ENCODE data around the gene PCTP.

PCTP gene

GRCh38 chr17:55747209-55747608 is 3.6 kb upstream of the PCTP start:
- no peak overlapping the region for H3K4me3 ChIP-seq (ENCODE audit: low read length)

GRCh38 chr17:55748841-55749240 is 2.0 kb upstream of the PCTP start:
- DNase-seq (ENCODE audit: low read depth, low spot score), result no peak

More at GRCh38 chr17:55747209-55747608, 3.6 kb upstream of the PCTP start:
- DNase-seq (ENCODE audit: low read depth, low spot score), result no peak

GRCh38 chr17:55749985-55750384 is 866 bp upstream of the PCTP start:
- DNase-seq (ENCODE audit: low read depth, low spot score), result no peak

More at GRCh38 chr17:55748841-55749240, 2.0 kb upstream of the PCTP start:
- H3K4me3 ChIP-seq (ENCODE audit: low read length), result no peak overlapping the region

GRCh38 chr17:55751720-55752250 is 934 bp downstream of the PCTP start:
- peak overlapping the region; percentile 76 for H3K4me3 ChIP-seq (ENCODE audit: low read length)
- DNase-seq (ENCODE audit: low read depth, low spot score), result no peak

More at GRCh38 chr17:55749985-55750384, 866 bp upstream of the PCTP start:
- no peak overlapping the region for H3K4me3 ChIP-seq (ENCODE audit: low read length)

- DNase-seq (ENCODE audit: low read depth, low spot score), result no peak
- H3K4me3 ChIP-seq (ENCODE audit: low read length), result no peak overlapping the region
Observed at GRCh38 chr17:55756689-55757088, 5.8 kb downstream of the PCTP start.

GRCh38 chr17:55757659-55758058 is 6.8 kb downstream of the PCTP start:
- DNase-seq (ENCODE audit: low read depth, low spot score), result no peak
- no peak overlapping the region for H3K4me3 ChIP-seq (ENCODE audit: low read length)

- no peak for DNase-seq (ENCODE audit: low read depth, low spot score)
Observed at GRCh38 chr17:55758171-55758570, 7.3 kb downstream of the PCTP start.

GRCh38 chr17:55760643-55761355 is 9.9 kb downstream of the PCTP start:
- DNase-seq (ENCODE audit: low read depth, low spot score), result no peak
- H3K4me3 ChIP-seq (ENCODE audit: low read length), result no peak overlapping the region

More at GRCh38 chr17:55758171-55758570, 7.3 kb downstream of the PCTP start:
- H3K4me3 ChIP-seq (ENCODE audit: low read length), result no peak overlapping the region

- DNase-seq (ENCODE audit: low read depth, low spot score), result no peak
- H3K4me3 ChIP-seq (ENCODE audit: low read length), result no peak overlapping the region
Observed at GRCh38 chr17:55762086-55762858, 11.4 kb downstream of the PCTP start.

- DNase-seq (ENCODE audit: low read depth, low spot score), result no peak
- no peak overlapping the region for H3K4me3 ChIP-seq (ENCODE audit: low read length)
Observed at GRCh38 chr17:55763856-55764255, 13.0 kb downstream of the PCTP start.

- no peak overlapping the region for H3K4me3 ChIP-seq (ENCODE audit: low read length)
- DNase-seq (ENCODE audit: low read depth, low spot score), result no peak
Observed at GRCh38 chr17:55764610-55765009, 13.8 kb downstream of the PCTP start.

GRCh38 chr17:55765472-55765871 is 14.6 kb downstream of the PCTP start:
- H3K4me3 ChIP-seq (ENCODE audit: low read length), result no peak overlapping the region
- DNase-seq (ENCODE audit: low read depth, low spot score), result no peak

GRCh38 chr17:55768936-55769624 is 18.2 kb downstream of the PCTP start:
- no peak overlapping the region for H3K4me3 ChIP-seq (ENCODE audit: low read length)
- no peak for DNase-seq (ENCODE audit: low read depth, low spot score)

- no peak for DNase-seq (ENCODE audit: low read depth, low spot score)
- H3K4me3 ChIP-seq (ENCODE audit: low read length), result no peak overlapping the region
Observed at GRCh38 chr17:55769625-55770000, 18.8 kb downstream of the PCTP start.

- peak; percentile 12 for DNase-seq (ENCODE audit: low read depth, low spot score)
- no peak overlapping the region for H3K4me3 ChIP-seq (ENCODE audit: low read length)
Observed at GRCh38 chr17:55770196-55770870, 19.5 kb downstream of the PCTP start.

GRCh38 chr17:55772086-55772485 is 21.2 kb downstream of the PCTP start:
- no peak overlapping the region for H3K4me3 ChIP-seq (ENCODE audit: low read length)
- no peak for DNase-seq (ENCODE audit: low read depth, low spot score)

GRCh38 chr17:55773671-55774070 is 22.8 kb downstream of the PCTP start:
- no peak overlapping the region for H3K4me3 ChIP-seq (ENCODE audit: low read length)
- no peak for DNase-seq (ENCODE audit: low read depth, low spot score)

- DNase-seq (ENCODE audit: low read depth, low spot score), result no peak
- no peak overlapping the region for H3K4me3 ChIP-seq (ENCODE audit: low read length)
Observed at GRCh38 chr17:55774846-55775271, 24.0 kb downstream of the PCTP start.

GRCh38 chr17:55776271-55776670 is 25.4 kb downstream of the PCTP start:
- H3K4me3 ChIP-seq (ENCODE audit: low read length), result no peak overlapping the region
- DNase-seq (ENCODE audit: low read depth, low spot score), result peak; percentile 4
